WTC11 (cell line): ENCODE results near the gene ELOA.

Experiments
- EMX1 ChIP-seq: fragments of 250-450 bp; sonication (Bioruptor Pico); IDR thresholded peaks from 2 replicates; pipeline ENCODE4 v1.8.0; 2021; ENCODE audit warnings: mild to moderate bottlenecking
- ESRRA ChIP-seq: sonication (generic); formaldehyde crosslinking; IDR thresholded peaks from 2 replicates; pipeline ENCODE4 v1.8.1; 2022; ENCODE audit warnings: mild to moderate bottlenecking, missing genetic modification reagents, borderline replicate concordance
- GABPB1 ChIP-seq: sonication (generic); formaldehyde crosslinking; IDR thresholded peaks from 2 replicates; pipeline ENCODE4 v1.8.1; 2023; ENCODE audit warnings: mild to moderate bottlenecking, missing genetic modification reagents
- KAT7 ChIP-seq: sonication (generic); formaldehyde crosslinking; IDR thresholded peaks from 2 replicates; pipeline ENCODE4 v1.8.1; 2023; ENCODE audit warnings: missing genetic modification reagents, mild to moderate bottlenecking, borderline replicate concordance
- NR1H2 ChIP-seq: sonication (generic); formaldehyde crosslinking; IDR thresholded peaks from 2 replicates; pipeline ENCODE4 v1.9.0; 2021; ENCODE audit warnings: mild to moderate bottlenecking, moderate library complexity, missing genetic modification reagents
- NR3C1 ChIP-seq: sonication (generic); formaldehyde crosslinking; conservative IDR thresholded peaks from 2 replicates; pipeline ENCODE4 v1.8.1; 2023; ENCODE audit warnings: low read depth, mild to moderate bottlenecking, missing genetic modification reagents
- ZNF232 ChIP-seq: sonication (generic); formaldehyde crosslinking; IDR thresholded peaks from 2 replicates; pipeline ENCODE4 v1.8.0; 2022; ENCODE audit warnings: mild to moderate bottlenecking, missing genetic modification reagents
- TF ChIP-seq, protein P1 (sequence below): fragments of 200-600 bp; IDR thresholded peaks from 2 replicates; pipeline ENCODE4 v1.8.0; 2022; ENCODE audit warnings: antibody characterized with exemption
- TF ChIP-seq, protein P2 (sequence below): sonication (generic); formaldehyde crosslinking; conservative IDR thresholded peaks from 2 replicates; pipeline ENCODE4 v1.8.1; 2022; ENCODE audit warnings: mild to moderate bottlenecking, missing genetic modification reagents

DNA sequence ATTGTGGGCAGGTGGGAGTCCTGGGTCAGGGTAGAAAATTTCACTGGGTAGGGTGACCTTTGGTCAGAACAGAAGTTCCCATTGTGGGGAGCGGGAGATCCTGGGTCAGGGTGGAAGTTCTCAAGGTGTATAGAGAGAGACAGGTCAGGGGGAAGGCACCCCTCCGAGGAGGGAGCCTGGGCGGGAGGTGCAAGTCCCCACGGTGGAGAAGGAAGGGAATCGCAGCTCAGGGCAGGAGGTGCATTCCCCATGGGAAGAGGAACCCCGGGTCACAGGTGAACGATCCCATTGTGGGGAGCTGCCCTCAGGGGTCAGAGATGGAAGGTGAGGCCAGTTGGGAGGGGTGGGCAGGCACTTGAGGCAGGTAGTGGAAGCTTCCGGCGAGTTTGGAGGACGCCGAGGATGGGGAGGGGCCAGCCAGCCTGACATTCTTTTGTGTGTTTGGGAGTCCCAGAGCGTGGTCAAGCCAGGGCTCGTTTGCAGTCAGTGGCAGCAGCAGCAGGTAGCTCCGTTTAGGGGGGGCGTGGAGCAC lies 48.3 kb downstream of the ELOA start:
- TF ChIP-seq, protein P1, sequence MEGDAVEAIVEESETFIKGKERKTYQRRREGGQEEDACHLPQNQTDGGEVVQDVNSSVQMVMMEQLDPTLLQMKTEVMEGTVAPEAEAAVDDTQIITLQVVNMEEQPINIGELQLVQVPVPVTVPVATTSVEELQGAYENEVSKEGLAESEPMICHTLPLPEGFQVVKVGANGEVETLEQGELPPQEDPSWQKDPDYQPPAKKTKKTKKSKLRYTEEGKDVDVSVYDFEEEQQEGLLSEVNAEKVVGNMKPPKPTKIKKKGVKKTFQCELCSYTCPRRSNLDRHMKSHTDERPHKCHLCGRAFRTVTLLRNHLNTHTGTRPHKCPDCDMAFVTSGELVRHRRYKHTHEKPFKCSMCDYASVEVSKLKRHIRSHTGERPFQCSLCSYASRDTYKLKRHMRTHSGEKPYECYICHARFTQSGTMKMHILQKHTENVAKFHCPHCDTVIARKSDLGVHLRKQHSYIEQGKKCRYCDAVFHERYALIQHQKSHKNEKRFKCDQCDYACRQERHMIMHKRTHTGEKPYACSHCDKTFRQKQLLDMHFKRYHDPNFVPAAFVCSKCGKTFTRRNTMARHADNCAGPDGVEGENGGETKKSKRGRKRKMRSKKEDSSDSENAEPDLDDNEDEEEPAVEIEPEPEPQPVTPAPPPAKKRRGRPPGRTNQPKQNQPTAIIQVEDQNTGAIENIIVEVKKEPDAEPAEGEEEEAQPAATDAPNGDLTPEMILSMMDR = no peak
- TF ChIP-seq KAT7 (CRISPR knock-in tag) (no peak), EMX1 (CRISPR knock-in tag) (no peak), NR1H2 (CRISPR knock-in tag) (no peak), ZNF232 (CRISPR knock-in tag) (no peak), ESRRA (CRISPR knock-in tag) (no peak), GABPB1 (CRISPR knock-in tag) (no peak), NR3C1 (CRISPR knock-in tag) (no peak)
- TF ChIP-seq, protein P2, sequence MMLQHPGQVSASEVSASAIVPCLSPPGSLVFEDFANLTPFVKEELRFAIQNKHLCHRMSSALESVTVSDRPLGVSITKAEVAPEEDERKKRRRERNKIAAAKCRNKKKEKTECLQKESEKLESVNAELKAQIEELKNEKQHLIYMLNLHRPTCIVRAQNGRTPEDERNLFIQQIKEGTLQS (CRISPR knock-in tag) = no peak
